Hematopoietic multipotent progenitor cell treated with erythropoietin and hydrocortisone succinate and interleukin-3 and kit ligand, for 8 days (in vitro differentiated cells): ENCODE measurements around the gene CAPN11.
"Not testable (repeated sequence)": the region's sequence is repeated elsewhere in the genome, so short reads cannot be mapped to it uniquely, and the experiment has no call there.

Experiments
- DNase-seq: peaks from one replicate; pipeline ENCODE4 v3.0.0-alpha.2; 2015

The CAPN11 gene

GRCh38 chr6:44132476-44132875 lies 26.1 kb upstream of the CAPN11 start:
- no peak for DNase-seq

DNA sequence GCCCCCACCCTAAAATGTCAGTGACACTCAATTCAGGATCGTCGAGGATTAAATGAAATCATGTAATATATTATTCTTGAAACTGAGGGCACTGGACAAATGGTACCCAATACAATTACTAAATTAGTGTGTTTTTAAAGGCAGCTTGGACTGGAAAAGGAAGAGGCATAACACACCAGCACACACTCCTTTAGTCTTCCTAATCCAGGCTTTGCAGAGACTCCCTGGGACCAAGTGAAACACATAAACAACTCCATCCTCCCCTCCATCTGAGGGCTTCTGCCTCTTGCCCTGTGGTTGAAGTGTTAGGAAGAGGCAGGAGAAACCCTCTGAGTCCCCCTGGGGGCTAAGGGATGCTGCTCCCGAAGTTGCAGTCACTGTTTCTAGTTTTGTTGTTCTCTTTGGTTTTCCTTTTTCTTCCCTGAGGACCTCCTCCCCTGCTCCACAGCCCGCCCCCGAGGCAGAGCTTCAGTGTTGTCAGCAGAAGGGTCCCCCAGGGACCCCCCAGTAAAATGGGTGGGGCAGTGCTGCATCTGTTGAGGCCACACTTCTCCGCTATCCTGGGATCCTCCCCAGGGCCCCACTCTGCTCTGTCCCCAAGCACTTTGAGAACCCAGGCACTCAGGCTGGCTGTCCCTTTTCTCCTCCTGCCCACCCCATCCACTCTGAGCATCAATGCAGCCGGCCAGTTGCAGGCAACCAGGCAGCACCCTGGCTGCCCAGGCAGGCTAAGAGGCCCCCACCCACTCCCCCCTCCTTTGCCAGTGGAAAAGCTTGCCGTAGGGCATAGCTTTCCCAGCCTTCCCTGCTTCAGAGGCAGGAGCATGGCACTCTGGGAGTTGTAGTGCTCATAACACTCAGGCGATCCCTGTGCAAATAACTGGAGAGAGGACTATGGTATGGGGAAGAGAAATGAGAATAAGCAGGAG lies 25.4 kb upstream of the CAPN11 start:
- peak; percentile 59 for DNase-seq

- peak; percentile 92 for DNase-seq
Observed at GRCh38 chr6:44133981-44134711, 24.5 kb upstream of the CAPN11 start.

GRCh38 chr6:44135173-44135758 lies 23.4 kb upstream of the CAPN11 start:
- DNase-seq = no peak

GRCh38 chr6:44135875-44136274 lies 22.7 kb upstream of the CAPN11 start:
- no peak for DNase-seq

GRCh38 chr6:44138717-44139350 lies 19.8 kb upstream of the CAPN11 start:
- DNase-seq = no peak

- no peak for DNase-seq
Observed at GRCh38 chr6:44139351-44139743, 19.3 kb upstream of the CAPN11 start.

DNA sequence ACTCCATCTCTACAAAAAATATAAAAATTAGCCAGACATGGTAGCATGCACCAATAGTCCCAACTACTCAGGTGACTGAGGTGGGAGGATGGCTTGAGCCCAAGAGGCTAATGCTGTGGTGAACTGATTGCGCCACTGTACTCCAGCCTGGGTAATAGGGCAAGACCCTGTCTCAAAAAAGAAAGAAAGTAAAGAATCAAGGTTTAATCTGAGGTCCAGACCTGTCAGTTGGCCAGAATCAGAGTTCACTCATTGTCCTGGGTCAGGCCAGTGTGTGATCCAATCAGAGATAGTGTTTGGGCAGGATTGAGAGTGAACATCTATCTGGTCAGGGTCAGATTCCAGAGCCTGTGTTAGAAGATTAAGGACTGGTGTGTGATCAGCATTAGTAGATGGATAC lies 15.8 kb upstream of the CAPN11 start:
- no peak for DNase-seq

DNA sequence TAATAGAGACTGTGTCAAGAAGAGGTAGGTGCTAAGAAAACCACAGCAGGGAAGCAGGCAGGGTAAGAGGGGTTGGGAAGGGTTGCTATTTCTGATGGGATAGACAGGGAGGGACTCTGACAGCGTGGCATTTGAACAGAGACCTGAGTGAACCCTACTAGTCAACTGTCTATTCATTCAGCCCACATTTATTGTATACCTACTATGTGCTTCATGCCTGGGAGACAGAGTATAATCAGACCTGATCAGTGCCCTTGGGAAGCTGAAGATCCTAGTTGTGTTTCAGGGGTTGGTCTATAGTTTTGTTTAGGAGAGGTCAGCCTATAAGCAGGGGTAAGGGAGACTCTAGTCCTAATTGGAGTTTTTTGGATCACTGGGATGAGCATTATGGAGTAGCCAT lies 14.9 kb upstream of the CAPN11 start:
- DNase-seq = no peak

GRCh38 chr6:44144536-44144935 lies 14.1 kb upstream of the CAPN11 start:
- not testable (repeated sequence) for DNase-seq

DNA sequence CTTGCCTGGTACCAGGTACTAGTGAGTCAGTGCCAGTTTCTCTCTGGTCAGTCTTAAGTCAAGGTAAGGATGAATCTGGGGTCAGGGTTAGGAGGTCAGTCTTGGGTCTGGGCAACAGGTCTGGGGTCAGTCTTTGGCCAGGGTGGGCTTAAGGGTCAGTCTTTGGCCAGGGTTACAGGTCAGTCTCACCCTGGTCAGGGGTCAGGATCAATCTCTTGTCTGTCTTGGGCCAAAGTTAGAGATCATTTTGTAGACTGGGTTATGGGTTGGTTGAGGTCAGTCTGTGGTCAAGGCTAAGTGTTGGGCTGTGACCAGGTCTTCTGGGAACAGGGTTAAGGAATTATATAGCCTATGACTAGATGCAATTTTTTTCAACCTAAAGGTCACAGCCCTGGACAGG lies 12.8 kb upstream of the CAPN11 start:
- no peak for DNase-seq

DNA sequence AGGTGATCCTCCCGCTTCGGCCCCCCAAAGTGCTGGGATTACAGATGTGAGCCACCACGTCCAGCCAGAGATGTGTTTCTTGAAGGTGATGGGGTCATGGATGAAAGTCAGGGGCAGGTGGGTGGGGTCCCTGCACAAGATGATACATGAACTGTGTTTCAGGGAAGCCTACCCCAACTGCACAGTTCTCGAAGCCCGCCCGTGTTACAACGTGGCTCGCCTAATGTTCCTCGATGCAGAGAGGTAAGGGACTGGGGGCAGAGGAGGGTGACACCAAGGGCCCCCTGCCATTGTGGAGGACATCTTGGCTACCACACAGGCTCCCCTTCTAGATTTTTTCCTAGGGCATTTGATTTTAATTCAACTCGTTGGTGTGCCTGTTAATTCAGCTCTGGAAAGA lies 11.9 kb upstream of the CAPN11 start:
- DNase-seq = no peak

DNA sequence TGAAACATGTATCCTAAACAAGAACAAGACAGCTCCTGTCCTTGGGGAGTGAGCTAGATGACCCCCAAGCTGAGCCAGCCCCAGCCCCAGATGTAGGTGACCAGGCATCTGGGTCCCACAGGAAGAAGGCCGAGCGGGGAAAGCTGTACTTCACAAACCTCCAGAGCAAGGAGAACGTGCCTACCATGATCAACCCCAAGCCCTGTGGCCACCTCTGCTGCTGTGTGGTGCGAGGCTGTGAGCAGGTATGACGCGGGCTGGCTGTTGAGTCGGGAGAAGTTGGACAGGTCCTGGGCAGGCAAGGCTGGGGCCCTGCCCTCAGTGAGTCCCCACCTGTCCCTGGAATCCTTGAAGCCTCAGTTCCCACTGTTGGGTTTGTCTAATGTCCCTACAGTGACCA lies 11.4 kb upstream of the CAPN11 start:
- no peak for DNase-seq

GRCh38 chr6:44148306-44148705 lies 10.3 kb upstream of the CAPN11 start:
- no peak for DNase-seq

- no peak for DNase-seq
Observed at GRCh38 chr6:44149369-44150012, 9.1 kb upstream of the CAPN11 start.

GRCh38 chr6:44150317-44150917 lies 8.2 kb upstream of the CAPN11 start:
- DNase-seq = no peak

DNA sequence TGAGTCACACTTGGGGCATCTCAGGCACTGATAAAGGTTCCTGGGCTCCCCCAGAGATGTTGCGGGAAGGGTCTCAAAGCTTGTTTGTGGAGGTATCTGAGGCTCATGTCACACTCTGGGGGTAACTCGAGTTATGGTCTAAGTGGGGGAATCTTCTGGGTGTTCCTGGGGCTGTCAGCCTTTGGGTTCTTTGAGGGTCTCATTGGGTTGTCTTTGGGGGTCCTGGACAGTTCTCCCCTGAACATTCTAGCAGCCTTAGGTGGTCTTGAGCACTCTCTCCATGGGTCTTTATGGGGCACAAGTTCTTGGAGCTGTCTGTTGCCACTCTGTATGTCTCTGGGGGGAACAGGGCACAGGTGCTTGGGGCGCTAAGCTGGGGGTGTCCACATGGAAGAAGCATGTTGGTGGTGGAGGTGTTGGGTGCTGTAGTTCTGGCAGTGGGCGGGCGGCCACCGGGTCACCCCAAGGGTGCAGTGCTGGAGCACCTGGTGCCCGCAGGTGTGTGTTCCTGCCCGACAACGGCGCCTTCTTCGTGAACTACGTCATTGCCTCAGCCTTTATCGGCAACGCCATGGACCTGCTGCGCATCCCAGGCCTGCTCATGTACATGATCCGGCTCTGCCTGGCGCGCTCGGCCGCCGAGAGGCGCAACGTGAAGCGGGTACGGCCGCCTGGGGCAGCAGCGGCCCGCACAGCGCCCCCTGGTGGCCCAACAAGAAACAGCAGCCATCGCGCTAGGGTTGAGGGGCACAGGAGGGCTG lies 7.1 kb upstream of the CAPN11 start:
- peak; percentile 82 for DNase-seq

GRCh38 chr6:44152109-44152461 lies 6.5 kb upstream of the CAPN11 start:
- no peak for DNase-seq

DNA sequence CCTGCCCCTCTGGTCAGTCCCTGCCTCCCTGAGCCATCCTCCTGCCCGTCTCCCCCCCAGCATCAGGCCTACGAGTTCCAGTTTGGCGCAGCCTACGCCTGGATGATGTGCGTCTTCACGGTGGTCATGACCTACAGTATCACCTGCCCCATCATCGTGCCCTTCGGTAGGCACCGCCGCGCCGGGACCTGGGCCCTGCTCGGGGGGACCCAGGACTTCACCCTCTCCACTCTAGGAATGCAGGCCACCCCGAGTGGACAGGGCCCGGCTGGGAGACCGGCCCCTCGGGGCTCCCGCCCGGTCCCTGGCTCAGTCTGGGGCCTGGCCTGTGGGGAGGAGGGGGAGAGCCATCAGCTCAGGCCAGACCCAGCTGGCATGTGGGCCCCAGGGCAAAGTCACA lies 6.1 kb upstream of the CAPN11 start:
- DNase-seq = no peak

GRCh38 chr6:44154067-44154466 lies 4.6 kb upstream of the CAPN11 start:
- DNase-seq = no peak

DNA sequence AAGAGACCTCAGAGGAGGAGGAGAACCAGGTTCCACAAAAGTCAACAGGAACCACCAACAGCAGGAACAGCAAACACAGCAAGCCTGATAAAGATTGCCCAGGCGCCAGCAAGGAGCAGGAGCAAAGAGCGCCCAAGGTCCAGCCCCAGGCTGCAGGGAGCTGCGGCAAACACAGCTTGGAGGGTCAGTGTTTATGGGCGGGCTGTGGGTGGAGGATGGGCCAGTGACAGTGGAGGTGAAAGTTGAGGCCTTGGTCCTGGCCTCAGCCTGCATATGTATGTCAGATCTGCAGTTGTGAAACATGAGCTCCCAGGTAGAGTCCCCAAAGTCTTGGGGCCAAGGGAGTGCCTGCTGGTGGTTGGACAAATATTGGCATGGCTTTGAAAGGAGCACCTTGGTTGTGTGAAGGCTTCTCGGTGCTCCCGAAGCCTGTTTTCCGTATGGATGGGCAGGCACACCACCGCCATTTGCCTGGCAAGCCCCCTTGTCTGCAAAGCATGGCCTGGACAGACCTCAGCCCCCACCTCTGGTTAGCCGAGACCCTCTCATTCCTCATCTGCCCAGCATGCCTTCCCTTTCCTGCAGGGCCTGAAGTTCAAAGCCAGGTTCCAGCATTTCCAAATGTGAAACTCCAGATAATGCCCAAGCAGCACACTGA lies 2.0 kb upstream of the CAPN11 start:
- DNase-seq = no peak
